GM18519 (cell line): ENCODE measurements around the gene MS4A8.
"Not testable (repeated sequence)": the region's sequence is repeated elsewhere in the genome, so short reads cannot be mapped to it uniquely, and the experiment has no call there.

ENCODE experiments used
- ATAC-seq: cut with Tn5 transposase; IDR thresholded peaks from one replicate; pipeline ENCODE4 v1.9.1; 2021; ENCODE audit warnings: mild to moderate bottlenecking, moderate library complexity; ENCODE audit not compliant: unreplicated experiment, low FRiP score

The MS4A8 gene

GRCh38 chr11:60699284-60699691 lies at the start of gene MS4A8:
TSS of gene MS4A8 (plus strand) at chr11:60699612. CDS start at chr11:60700861, 1,249 bp downstream.
- no peak for ATAC-seq

- ATAC-seq: no peak
These were observed 41.5 kb upstream of the MS4A8 start for GRCh38 chr11:60657888-60658287.

DNA sequence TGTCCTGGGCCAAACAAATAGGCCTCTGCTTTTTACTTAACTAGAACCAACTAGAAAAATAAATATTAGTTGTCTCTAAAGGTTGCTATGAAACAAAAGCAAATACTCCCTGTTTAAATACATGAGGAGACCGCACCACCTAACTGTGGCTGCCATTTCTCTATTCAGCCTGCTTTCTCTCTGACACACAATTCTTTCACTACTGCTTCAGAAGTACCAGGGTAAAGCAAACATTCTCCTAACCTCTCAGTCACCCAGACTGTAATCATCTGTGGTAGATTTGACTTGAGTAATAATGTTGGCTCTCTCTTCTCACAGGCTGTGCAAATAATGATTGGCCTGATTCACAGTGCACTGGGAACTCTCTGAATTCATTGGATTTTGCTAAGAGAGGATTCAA lies 41.0 kb upstream of the MS4A8 start:
- no peak for ATAC-seq

GRCh38 chr11:60672255-60672654 lies 27.2 kb upstream of the MS4A8 start:
- no peak for ATAC-seq

DNA sequence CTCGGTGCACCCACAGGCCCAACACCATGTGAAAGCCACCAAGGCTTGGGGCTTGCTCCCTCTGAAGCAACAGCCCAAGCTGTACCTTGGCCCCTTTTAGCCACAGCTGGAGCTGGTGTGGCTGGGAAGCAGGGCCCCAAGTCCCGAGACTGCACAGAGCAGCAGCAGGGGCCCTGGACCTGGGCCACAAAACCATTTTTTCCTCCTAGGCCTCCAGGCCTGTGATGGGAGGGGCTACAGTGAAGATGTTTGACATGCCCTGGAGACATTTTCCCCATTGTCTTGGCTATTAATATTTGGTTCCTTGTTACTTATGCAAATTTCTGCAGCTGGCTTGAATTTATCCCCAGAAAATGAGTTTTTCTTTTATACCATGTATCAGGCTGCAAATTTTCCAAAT lies 21.2 kb upstream of the MS4A8 start:
- not testable (repeated sequence) for ATAC-seq

- ATAC-seq: no peak
These were observed 19.5 kb upstream of the MS4A8 start for GRCh38 chr11:60679879-60680278.

DNA sequence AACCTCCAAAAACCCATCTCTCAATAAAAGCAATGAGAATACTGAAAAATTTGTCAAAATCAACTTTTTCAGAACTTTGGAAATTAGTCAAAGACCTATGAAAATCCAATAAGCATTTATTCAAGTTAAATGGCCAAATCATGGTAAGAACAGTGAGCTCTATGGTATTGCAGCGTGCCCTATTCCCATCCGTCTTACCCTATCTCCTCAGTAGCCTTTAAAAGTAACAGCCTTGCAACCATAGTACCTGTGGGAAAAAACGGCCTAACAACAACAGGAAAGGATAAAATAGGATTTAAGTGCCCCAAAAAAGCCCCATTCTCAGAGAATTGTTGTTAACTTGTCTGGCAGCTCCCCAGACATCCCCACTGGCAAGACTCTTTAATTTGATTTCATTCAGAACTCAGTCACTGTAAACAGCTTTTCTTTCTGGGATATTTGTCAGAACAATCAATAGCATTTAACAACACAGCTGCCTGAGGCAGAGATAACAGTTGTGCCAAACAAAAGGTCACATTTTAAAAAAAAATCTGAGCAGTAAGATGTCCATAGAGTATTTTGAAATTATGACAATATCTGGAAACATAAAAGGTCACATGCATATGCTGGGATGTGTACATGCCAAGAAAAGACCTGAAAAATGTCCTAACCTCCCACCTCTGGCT lies 18.8 kb upstream of the MS4A8 start:
- ATAC-seq: no peak

DNA sequence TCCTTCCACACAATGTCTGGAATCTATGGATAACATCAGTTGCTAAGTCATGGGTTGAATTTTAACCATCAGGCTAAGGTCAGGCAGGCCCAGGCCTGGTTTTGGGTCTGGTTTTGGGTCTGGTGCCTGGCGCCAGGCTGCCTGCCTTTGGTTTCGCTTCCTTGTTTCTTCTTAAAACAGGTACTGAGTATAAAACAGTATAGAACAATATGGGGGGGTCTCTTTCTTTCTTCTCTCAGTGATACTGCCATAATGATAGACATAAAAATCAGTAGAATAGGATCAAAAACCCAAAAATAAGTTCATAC lies 14.9 kb upstream of the MS4A8 start:
- ATAC-seq: not testable (repeated sequence)

DNA sequence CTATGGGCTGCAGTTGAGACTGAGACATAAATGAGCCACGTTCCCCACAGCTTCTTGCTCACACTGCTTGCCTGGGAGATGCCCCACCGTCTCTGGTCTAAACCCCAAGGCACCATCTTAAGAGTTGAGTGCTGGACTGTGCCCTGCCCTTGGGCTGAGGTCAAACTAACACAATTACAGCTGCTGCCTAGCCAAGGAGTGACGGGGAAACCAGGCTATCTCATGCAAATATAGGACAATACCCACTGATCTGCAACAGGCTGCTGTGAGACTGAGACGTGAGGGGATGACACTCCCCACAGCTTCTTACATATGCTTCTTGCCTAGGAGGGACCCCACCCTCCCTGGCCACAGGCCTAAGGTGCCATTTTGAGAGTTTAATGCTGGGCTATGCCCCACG lies 7.8 kb upstream of the MS4A8 start:
- ATAC-seq: no peak

DNA sequence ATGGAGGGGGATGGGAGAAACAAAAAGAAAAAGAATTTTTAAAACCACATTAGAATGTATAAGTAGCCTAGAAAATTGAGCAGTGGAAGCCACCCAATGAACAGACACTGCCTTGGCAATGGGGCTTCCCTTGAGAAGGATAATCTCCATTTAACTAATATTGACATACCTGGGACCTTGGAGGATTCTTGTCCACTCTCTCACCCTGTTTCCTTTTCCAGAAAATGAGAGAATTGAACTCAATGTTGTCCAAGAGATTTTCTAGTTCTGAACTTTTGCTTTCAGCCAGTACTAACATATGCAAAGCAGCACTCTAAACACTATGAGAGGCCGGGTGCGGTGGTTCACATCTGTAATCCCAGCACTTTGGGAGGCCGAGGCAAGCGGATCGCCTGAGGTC lies 524 bp downstream of the MS4A8 start:
- no peak for ATAC-seq

- ATAC-seq: no peak
These were observed 1.5 kb downstream of the MS4A8 start for GRCh38 chr11:60700689-60701468.

DNA sequence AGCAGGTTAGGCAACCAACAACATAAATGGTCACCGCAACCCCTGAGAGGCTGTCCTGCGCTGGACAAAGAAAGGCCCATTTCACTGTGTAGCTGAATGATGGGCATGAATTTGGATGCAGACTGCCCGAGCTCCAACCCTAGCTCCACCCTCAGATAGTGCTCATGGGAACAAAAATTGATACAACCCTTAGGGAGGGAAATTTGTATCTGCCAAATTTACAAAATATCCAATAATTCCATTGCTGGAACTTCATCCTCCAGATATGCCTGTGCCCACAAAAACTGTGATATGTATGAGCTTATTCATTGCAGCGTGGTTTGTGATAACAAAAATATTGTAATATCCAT lies 2.0 kb downstream of the MS4A8 start:
- ATAC-seq: no peak

GRCh38 chr11:60703374-60703773 lies 4.0 kb downstream of the MS4A8 start:
- no peak for ATAC-seq

DNA sequence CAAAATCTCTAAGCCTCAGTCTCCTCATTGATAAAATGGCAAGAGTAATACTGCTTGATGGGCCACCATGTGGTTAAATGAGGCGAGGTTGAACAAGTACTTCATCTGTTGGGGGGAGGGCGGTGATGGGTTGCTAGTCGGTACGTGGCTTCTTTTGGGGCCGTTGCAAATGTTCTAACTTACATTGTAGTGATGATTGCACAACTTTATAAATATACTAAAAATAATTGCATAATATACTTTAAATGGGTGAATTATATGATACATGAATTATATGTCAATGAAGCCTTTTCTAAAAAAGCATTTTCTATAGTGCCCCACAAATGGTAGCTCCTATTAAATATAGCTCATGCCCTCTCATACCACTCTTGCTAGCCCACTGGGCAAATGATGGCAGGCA lies 6.5 kb downstream of the MS4A8 start:
- ATAC-seq: no peak

DNA sequence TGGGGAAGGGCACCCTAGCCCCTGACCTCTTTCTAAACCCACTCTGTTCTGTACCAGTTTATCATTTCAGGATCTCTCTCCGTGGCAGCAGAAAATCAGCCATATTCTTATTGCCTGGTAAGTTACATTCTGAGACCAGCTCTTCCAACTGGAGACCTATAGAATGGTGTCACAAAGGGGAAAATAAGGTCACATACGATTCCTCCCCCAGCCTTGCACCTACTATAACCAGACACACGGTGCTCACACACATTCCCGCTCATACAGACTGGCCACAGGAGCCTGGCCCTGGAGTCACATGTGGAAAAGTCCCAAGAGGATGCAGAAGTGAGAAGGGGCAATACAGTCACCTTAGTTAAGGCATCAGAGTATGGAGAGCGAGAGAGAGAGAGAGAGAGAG lies 7.5 kb downstream of the MS4A8 start:
- ATAC-seq: no peak

DNA sequence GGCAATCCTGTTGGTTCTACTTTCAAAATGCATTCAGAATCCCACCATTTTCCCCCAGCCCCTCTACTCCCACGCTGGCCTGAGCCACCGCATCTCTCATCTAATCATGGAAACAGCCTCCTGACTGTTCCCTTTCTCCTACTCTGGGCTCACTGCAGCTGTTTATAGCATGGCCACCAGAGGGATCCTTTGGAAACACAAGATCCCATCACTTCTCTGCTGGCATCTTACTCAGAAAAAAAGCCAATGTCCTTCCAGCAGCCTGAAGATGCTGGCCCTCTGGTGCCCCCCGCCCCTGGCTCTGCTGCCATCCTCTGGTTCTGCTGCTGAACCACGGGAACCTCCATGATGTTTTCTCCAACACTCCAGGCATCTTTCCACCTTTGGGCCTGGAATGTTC lies 11.1 kb downstream of the MS4A8 start:
- no peak for ATAC-seq

GRCh38 chr11:60711276-60711675 lies 11.9 kb downstream of the MS4A8 start:
- ATAC-seq: no peak

DNA sequence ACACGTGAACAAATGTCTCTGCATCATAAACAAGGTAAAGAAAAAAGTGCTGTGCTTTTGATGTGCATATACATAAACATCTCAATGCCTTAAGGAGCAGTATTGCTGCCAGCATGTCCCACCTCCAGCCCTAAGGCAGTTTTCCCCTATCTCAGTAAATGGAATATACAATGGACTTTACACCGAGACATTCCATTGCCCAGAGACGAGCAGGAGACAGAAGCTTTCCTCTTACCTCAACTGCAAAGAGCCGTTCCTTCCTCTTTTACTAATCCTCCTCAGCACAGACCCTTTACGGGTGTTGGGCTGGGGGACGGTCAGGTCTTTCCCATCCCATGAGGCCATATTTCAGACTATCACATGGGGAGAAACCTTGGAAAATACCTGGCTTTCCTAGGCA lies 14.0 kb downstream of the MS4A8 start:
- ATAC-seq: not testable (repeated sequence)

DNA sequence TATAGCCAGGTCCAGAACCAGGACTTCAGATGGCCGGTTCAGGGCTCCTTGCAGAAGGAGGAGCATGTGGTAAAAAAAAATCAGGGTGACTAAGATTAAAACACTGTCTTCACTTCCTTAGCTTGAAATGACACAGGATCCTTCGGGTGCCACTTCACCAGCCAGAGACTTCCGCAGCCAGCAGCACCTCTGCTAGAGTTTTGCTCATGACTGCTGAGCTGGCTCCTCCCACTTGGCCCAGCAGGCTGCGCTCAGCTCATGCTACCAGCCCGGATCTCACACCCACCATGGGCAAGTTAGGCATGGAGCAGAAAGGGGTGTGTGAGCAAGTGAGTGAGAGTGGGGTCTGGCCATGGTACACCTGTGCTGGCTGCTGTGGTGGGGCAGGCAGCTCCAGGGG lies 18.5 kb downstream of the MS4A8 start:
- ATAC-seq: no peak

DNA sequence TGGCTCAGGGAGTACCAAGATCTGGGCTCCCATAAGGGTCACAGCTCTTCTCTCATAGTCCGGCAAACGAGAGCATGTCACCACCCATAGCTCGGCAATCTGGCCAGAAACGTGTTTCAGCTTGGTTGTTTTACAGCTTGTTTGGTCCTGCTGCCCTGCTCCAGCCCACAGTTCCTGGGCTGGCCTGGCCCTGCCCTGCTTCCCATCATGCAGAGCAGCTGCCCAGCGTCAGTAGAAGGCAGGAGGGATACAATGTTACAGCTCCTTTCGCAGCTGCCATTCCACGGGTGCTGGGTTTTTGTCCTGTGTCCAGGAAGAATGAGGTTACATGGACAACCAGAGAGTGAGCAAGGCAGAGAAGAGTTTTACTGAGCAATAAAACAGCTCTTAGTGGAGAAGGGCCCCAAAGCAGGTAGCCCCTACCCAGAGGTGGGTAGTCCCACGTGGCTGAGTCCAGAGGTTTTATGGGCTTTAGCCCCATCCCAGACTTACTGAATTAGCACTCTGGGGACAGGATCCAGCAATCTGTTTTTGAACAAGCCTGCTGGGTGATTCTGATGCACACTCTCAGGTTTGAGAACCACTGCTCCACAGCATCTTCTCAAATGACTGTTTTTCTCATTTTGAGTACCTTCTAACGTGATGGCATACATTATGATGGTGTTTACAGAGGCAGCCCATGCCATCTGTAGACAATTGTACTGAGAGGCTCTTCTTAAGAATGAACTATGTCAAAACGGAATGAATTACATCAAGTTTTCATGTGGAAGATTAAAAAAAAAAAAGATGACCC lies 19.3 kb downstream of the MS4A8 start:
- ATAC-seq: no peak

- ATAC-seq: no peak
These were observed 20.0 kb downstream of the MS4A8 start for GRCh38 chr11:60719391-60719790.

DNA sequence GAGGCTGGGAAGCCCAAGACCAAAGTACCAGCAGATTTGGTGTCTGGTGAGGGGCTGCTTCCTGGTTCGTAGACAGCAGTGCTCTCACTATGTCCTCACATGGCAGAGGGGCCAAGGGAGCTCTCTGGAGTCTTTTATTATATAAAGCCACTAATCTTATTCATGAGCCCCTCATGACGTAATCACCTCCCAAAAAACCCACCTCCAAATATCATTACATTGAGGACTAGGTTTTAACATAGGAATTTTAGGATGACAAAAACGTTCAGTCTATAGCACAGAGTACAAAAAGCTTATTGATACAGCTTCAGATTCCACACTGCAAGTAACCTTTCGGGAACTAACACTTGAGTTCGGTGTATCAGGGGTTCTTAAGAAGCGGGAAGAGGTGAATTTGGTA lies 21.0 kb downstream of the MS4A8 start:
- no peak for ATAC-seq
